ENCODE measurements around the gene PDK4. TPM values are rescaled to one million over a fixed set of nuclear protein-coding genes. Genes with fewer than 3 reads are reported as not detected.

PDK4 gene
- total RNA-seq, 1 donor from 2014 or later: 0.34 TPM

GRCh38 chr7:95630702-95631458, 34.6 kb upstream of the PDK4 start:
- FAIRE-seq: no peak
- Histone ChIP-seq H3K36me3 (ENCODE audit: insufficient read depth, low read length) (no peaks in the 10 kb centered on the region), H3K4me3 (ENCODE audit: insufficient read depth, low read depth, low read length) (no peak overlapping the region), H3K27ac (ENCODE audit: low read depth, low read length) (no peak overlapping the region), H2AFZ (ENCODE audit: low read depth, low read length) (no peak overlapping the region), H3K9ac (ENCODE audit: low read length) (no peak overlapping the region), H3K9me3 (ENCODE audit: insufficient read depth, low read depth, low read length) (no peaks in the 10 kb centered on the region), H3K4me2 (ENCODE audit: low read length) (no peak overlapping the region), H4K20me1 (ENCODE audit: insufficient read depth, low read length) (no peaks in the 10 kb centered on the region), H3K27me3 (ENCODE audit: insufficient read depth, low read length) (no peaks in the 10 kb centered on the region), H3K79me2 (ENCODE audit: insufficient read depth, low read length) (no peaks in the 10 kb centered on the region), H3K4me1 (ENCODE audit: insufficient read depth, low read length) (no peaks in the 10 kb centered on the region)
- DNase-seq (ENCODE audit: low read depth): peak; percentile 6
- Mint-ChIP-seq H3K4me1 (ENCODE audit: low read depth, unreplicated experiment) (peaks cover 2% of the 10 kb centered on the region), H3K36me3 (ENCODE audit: low read depth, unreplicated experiment) (no peaks in the 10 kb centered on the region), H3K4me3 (ENCODE audit: unreplicated experiment) (no peak overlapping the region), H3K27me3 (ENCODE audit: low read depth, unreplicated experiment) (no peaks in the 10 kb centered on the region), H3K27ac (ENCODE audit: unreplicated experiment) (no peak overlapping the region), H3K9me3 (ENCODE audit: unreplicated experiment) (peaks cover 4% of the 10 kb centered on the region)
- no peak for TF ChIP-seq EZH2 (IDR thresholded peaks at IDR 0.05; ENCODE audit: insufficient read depth, low read length)
- no peak for TF ChIP-seq CTCF (IDR thresholded peaks at IDR 0.05; ENCODE audit: insufficient read depth, low read depth, low read length)

- Mint-ChIP-seq H3K9me3 (ENCODE audit: unreplicated experiment) (peaks cover 4% of the 10 kb centered on the region), H3K27me3 (ENCODE audit: low read depth, unreplicated experiment) (no peaks in the 10 kb centered on the region), H3K36me3 (ENCODE audit: low read depth, unreplicated experiment) (no peaks in the 10 kb centered on the region), H3K4me1 (ENCODE audit: low read depth, unreplicated experiment) (peaks cover 2% of the 10 kb centered on the region), H3K27ac (ENCODE audit: unreplicated experiment) (no peak overlapping the region), H3K4me3 (ENCODE audit: unreplicated experiment) (no peak overlapping the region)
- FAIRE-seq (no peak), DNase-seq (ENCODE audit: low read depth) (no peak)
- no peaks in the 10 kb centered on the region for H3K36me3 ChIP-seq (ENCODE audit: insufficient read depth, low read length)
- no peak overlapping the region for H3K4me3 ChIP-seq (ENCODE audit: insufficient read depth, low read depth, low read length)
- no peak overlapping the region for H2AFZ ChIP-seq (ENCODE audit: low read depth, low read length)
- no peaks in the 10 kb centered on the region for H3K4me1 ChIP-seq (ENCODE audit: insufficient read depth, low read length)
- H3K9ac ChIP-seq (ENCODE audit: low read length): no peak overlapping the region
- H3K27ac ChIP-seq (ENCODE audit: low read depth, low read length): no peak overlapping the region
- H3K27me3 ChIP-seq (ENCODE audit: insufficient read depth, low read length): no peaks in the 10 kb centered on the region
- no peaks in the 10 kb centered on the region for H3K79me2 ChIP-seq (ENCODE audit: insufficient read depth, low read length)
- H3K4me2 ChIP-seq (ENCODE audit: low read length): no peak overlapping the region
- H4K20me1 ChIP-seq (ENCODE audit: insufficient read depth, low read length): no peaks in the 10 kb centered on the region
- no peaks in the 10 kb centered on the region for H3K9me3 ChIP-seq (ENCODE audit: insufficient read depth, low read depth, low read length)
- no peak for TF ChIP-seq EZH2 (IDR thresholded peaks at IDR 0.05; ENCODE audit: insufficient read depth, low read length)
- TF ChIP-seq CTCF (IDR thresholded peaks at IDR 0.05; ENCODE audit: insufficient read depth, low read depth, low read length): no peak
These were observed 32.6 kb upstream of the PDK4 start for GRCh38 chr7:95628831-95629439.

- Histone ChIP-seq H2AFZ (ENCODE audit: low read depth, low read length) (no peak overlapping the region), H3K79me2 (ENCODE audit: insufficient read depth, low read length) (no peaks in the 10 kb centered on the region), H3K4me1 (ENCODE audit: insufficient read depth, low read length) (no peaks in the 10 kb centered on the region), H3K36me3 (ENCODE audit: insufficient read depth, low read length) (no peaks in the 10 kb centered on the region), H4K20me1 (ENCODE audit: insufficient read depth, low read length) (no peaks in the 10 kb centered on the region), H3K4me2 (ENCODE audit: low read length) (no peak overlapping the region), H3K27me3 (ENCODE audit: insufficient read depth, low read length) (no peaks in the 10 kb centered on the region), H3K9me3 (ENCODE audit: insufficient read depth, low read depth, low read length) (no peaks in the 10 kb centered on the region), H3K27ac (ENCODE audit: low read depth, low read length) (no peak overlapping the region), H3K4me3 (ENCODE audit: insufficient read depth, low read depth, low read length) (no peak overlapping the region), H3K9ac (ENCODE audit: low read length) (no peak overlapping the region)
- no peaks in the 10 kb centered on the region for H3K36me3 Mint-ChIP-seq (ENCODE audit: low read depth, unreplicated experiment)
- DNase-seq (ENCODE audit: low read depth) (no peak), FAIRE-seq (no peak)
- H3K27ac Mint-ChIP-seq (ENCODE audit: unreplicated experiment): no peak overlapping the region
- TF ChIP-seq CTCF (IDR thresholded peaks at IDR 0.05; ENCODE audit: insufficient read depth, low read depth, low read length): no peak
- TF ChIP-seq EZH2 (IDR thresholded peaks at IDR 0.05; ENCODE audit: insufficient read depth, low read length): no peak
- H3K4me3 Mint-ChIP-seq (ENCODE audit: unreplicated experiment): no peak overlapping the region
- no peaks in the 10 kb centered on the region for H3K4me1 Mint-ChIP-seq (ENCODE audit: low read depth, unreplicated experiment)
- no peaks in the 10 kb centered on the region for H3K9me3 Mint-ChIP-seq (ENCODE audit: unreplicated experiment)
- H3K27me3 Mint-ChIP-seq (ENCODE audit: low read depth, unreplicated experiment): no peaks in the 10 kb centered on the region
These were observed 27.5 kb upstream of the PDK4 start for GRCh38 chr7:95623788-95624187.
